Brain microvascular endothelial cell (primary cell): Measurements from ENCODE around the gene SLC10A7.

Source experiments
- DNase-seq: peaks from one replicate; pipeline ENCODE4 v3.0.0-alpha.2; 2020
- H3K27ac ChIP-seq: fragments of 250-450 bp; sonication (Bioruptor Pico); 2 replicates; pipeline ENCODE4 v1.5.1; 2020; ENCODE audit warnings: mild to moderate bottlenecking, moderate library complexity
- H3K27me3 ChIP-seq: fragments of 250-450 bp; sonication (Bioruptor Pico); replicated peaks from 2 replicates; pipeline ENCODE4 v1.5.1; 2020; ENCODE audit warnings: mild to moderate bottlenecking
- H3K36me3 ChIP-seq: fragments of 250-450 bp; sonication (Bioruptor Pico); replicated peaks from 2 replicates; pipeline ENCODE4 v1.5.1; 2020; ENCODE audit warnings: mild to moderate bottlenecking
- H3K4me3 ChIP-seq: 2 replicates; pipeline ENCODE4 v1.5.1; 2011; ENCODE audit warnings: low read depth, mild to moderate bottlenecking, control low read depth, low read length, moderate library complexity
- in situ Hi-C: cut with HindIII; loops from 2 replicates; pipeline ENCODE4 v1.10.0; 2017; ENCODE audit warnings: low sequenced_read_pairs, low pct_ligation_motif_present
- TF ChIP-seq, protein P1 (sequence below): IDR thresholded peaks from 2 replicates; pipeline ENCODE4 v1.5.1; 2011; ENCODE audit warnings: low read depth, mild to moderate bottlenecking, moderate library complexity, low read length, control low read depth, inconsistent platforms; ENCODE audit errors: missing control alignments

SLC10A7 gene

GRCh38 chr4:146521541-146522097, at the start of gene SLC10A7:
Gene SLC10A7, minus strand, starts transcription at chr4:146521940. Its CDS starts 223 bp downstream, at chr4:146521717.
- Histone ChIP-seq H3K27ac (peak within 1 kb of the TSS; percentile 84), H3K27me3 (no peaks in the 10 kb centered on the region), H3K4me3 (peak within 1 kb of the TSS; percentile 92), H3K36me3 (peaks cover under 1% of the 10 kb centered on the region)
- TF ChIP-seq, protein P1, sequence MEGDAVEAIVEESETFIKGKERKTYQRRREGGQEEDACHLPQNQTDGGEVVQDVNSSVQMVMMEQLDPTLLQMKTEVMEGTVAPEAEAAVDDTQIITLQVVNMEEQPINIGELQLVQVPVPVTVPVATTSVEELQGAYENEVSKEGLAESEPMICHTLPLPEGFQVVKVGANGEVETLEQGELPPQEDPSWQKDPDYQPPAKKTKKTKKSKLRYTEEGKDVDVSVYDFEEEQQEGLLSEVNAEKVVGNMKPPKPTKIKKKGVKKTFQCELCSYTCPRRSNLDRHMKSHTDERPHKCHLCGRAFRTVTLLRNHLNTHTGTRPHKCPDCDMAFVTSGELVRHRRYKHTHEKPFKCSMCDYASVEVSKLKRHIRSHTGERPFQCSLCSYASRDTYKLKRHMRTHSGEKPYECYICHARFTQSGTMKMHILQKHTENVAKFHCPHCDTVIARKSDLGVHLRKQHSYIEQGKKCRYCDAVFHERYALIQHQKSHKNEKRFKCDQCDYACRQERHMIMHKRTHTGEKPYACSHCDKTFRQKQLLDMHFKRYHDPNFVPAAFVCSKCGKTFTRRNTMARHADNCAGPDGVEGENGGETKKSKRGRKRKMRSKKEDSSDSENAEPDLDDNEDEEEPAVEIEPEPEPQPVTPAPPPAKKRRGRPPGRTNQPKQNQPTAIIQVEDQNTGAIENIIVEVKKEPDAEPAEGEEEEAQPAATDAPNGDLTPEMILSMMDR: no peak
- in situ Hi-C loops: no loop called here
- DNase-seq: peak; percentile 72

DNA sequence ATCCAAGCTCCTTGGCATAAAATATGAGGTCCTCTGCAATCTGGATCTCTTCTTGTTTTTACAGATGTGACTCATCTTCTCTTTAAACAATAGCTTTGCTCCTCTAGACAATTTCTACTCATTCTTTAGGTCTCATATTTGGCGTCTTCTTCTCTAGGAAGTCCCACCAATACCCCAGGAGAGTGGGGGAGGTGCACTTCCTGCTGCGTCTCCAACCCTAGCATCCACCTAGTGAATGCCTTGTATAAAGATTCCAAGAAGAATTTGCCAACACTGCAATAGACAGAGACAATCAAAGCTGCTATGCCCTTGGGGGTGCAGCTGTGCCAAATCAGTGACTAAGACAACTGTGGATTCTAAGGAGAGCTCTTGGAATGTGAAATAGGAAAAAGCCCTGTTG, 45.7 kb upstream of the SLC10A7 start:
- no peak overlapping the region for H3K27ac ChIP-seq
- peak; percentile 25 for DNase-seq
- no peaks in the 10 kb centered on the region for H3K27me3 ChIP-seq
- no peaks in the 10 kb centered on the region for H3K36me3 ChIP-seq
- TF ChIP-seq, protein P1: no peak
- in situ Hi-C loops: no loop called here
- H3K4me3 ChIP-seq: no peak overlapping the region

DNA sequence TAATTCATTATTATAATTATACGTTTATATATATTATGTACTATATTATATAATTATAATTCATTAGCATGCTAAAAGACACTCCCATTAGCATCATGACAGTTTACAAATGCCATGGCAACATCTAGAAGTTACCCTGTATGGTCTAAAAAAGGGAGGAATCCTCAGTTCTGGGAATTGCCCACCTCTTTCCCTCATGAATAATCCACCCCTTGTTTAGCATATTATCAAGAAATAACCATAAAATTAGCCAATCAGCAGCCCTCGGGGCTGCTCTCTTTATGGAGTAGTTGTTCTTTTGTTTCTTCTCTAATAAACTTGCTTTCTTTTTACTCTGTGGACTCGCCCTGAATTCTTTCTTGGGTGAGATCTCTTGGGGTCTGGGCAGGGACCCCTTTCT, 42.8 kb upstream of the SLC10A7 start:
- no peak for DNase-seq
- Histone ChIP-seq H3K27ac (no peak overlapping the region), H3K4me3 (no peak overlapping the region), H3K36me3 (no peaks in the 10 kb centered on the region), H3K27me3 (no peaks in the 10 kb centered on the region)
- TF ChIP-seq, protein P1: no peak
- in situ Hi-C loops: no loop called here

DNA sequence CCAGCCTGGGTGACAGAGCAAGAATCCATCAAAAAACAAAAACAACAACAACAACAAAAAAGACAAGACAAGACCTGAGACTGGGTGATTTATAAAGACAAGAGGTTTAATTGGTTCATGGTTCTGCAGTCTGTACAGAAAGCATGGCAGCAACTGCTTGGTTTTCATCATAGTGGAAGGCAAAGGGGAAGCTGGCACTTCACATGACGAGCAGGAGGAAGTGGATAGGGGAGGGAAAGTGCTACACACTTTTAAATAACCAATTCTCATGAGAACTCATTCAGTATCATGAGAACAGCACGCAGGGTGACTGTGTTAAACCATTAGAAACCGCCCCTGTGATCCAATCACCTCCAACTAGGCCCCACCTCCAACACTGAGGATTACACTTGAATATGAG, 28.4 kb upstream of the SLC10A7 start:
- in situ Hi-C loops: no loop called here
- TF ChIP-seq, protein P1: no peak
- no peak overlapping the region for H3K4me3 ChIP-seq

GRCh38 chr4:146548443-146548842, 26.7 kb upstream of the SLC10A7 start:
- H3K27ac ChIP-seq: no peak overlapping the region
- no peaks in the 10 kb centered on the region for H3K36me3 ChIP-seq
- H3K4me3 ChIP-seq: no peak overlapping the region
- TF ChIP-seq, protein P1: no peak
- in situ Hi-C loops: no loop called here
- H3K27me3 ChIP-seq: no peaks in the 10 kb centered on the region
- no peak for DNase-seq

More for the DNA sequence above, 28.4 kb upstream of the SLC10A7 start:
- Histone ChIP-seq H3K27ac (no peak overlapping the region), H3K36me3 (no peaks in the 10 kb centered on the region), H3K27me3 (no peaks in the 10 kb centered on the region)
- DNase-seq: no peak

DNA sequence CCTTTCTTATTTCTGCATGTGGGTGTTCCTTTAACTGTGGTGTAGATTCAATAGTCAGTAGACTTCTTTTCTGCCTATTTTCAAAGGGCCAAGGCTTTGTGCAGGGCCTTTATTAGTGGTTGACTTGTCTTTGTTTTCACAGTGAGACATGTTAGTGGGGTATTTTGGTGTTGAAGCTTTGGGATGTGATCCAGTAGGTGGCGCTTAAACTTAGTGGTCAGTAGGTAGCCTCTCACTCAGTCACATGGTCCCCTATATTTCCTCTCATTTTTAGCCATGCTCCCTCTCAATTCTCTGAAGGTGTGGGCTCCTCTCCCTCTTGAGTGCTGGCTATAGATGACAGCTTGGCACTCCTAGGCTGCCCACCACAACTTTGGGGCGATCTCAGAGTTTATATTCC, 23.4 kb upstream of the SLC10A7 start:
- Histone ChIP-seq H3K4me3 (no peak overlapping the region), H3K36me3 (no peaks in the 10 kb centered on the region), H3K27me3 (no peaks in the 10 kb centered on the region), H3K27ac (no peak overlapping the region)
- TF ChIP-seq, protein P1: peak; percentile 56
- peak; percentile 49 for DNase-seq
- in situ Hi-C loops: no loop called here
